ENCODE measurements around the gene FHL1. TPM values are rescaled to one million over a fixed set of nuclear protein-coding genes. Genes with fewer than 3 reads are reported as not detected.

The FHL1 gene
- 90.3 and 91.8 TPM in 2 replicates for polyA plus RNA-seq

GRCh38 chrX:136147315-136147901, at the start of gene FHL1:
Gene FHL1 (plus strand): TSS chrX:136147533.

GRCh38 chrX:136251041-136251991, 104.0 kb downstream of the FHL1 start, which contains the start of gene MAP7D3:
Gene MAP7D3 (minus strand): TSS chrX:136251400. CDS start chrX:136251358, 42 bp downstream.

Other genes with a start within 250 kb of the FHL1 start
- 41.5 and 59.8 TPM in 2 replicates for gene MMGT1, start 173.5 kb upstream of the FHL1 start, polyA plus RNA-seq
- gene SLC9A6, start 162.1 kb upstream of the FHL1 start, polyA plus RNA-seq, result 45.9 and 51.0 TPM in 2 replicates
- 7.0 and 11.5 TPM in 2 replicates for gene MAP7D3, start 103.9 kb downstream of the FHL1 start, polyA plus RNA-seq
- not detected in 2 replicates for gene ADGRG4, start 153.4 kb downstream of the FHL1 start, polyA plus RNA-seq